GM19463 (cell line): ENCODE measurements around the gene SLC9A9.
"Not testable (repeated sequence)": the region's sequence is repeated elsewhere in the genome, so short reads cannot be mapped to it uniquely, and the experiment has no call there.

Experiments
- ATAC-seq: cut with Tn5 transposase; IDR thresholded peaks from one replicate; pipeline ENCODE4 v1.9.1; 2021; ENCODE audit warnings: mild to moderate bottlenecking, moderate library complexity; ENCODE audit not compliant: unreplicated experiment

SLC9A9 gene

DNA sequence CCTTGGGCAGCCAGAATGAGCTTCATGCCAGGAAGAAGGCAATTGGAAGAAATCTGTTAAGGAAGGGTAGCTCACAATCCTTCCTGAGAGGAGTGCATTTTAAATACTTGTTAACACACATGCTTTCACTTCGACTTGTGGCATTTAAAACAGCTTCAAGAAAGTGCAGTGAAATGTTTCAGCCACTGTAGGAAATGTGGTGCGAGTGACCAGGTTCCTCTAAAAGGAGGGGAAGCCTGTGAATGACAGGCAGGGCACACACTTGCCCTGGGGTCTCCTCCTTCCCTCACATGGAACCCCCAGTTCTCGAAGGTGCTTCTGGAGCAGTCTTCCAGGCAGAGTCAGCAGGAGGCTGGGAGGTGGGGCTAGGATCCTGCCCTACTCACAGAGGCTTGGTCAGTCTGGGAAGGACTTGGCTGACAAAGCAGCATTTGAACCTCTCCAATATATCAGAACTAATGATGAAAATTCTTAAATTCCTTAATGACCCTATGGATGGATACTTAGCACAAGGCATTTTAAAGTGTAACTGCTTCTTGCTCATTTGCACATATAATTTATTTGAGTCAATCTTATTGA is 370.1 kb downstream of the SLC9A9 start:
- no peak for ATAC-seq

DNA sequence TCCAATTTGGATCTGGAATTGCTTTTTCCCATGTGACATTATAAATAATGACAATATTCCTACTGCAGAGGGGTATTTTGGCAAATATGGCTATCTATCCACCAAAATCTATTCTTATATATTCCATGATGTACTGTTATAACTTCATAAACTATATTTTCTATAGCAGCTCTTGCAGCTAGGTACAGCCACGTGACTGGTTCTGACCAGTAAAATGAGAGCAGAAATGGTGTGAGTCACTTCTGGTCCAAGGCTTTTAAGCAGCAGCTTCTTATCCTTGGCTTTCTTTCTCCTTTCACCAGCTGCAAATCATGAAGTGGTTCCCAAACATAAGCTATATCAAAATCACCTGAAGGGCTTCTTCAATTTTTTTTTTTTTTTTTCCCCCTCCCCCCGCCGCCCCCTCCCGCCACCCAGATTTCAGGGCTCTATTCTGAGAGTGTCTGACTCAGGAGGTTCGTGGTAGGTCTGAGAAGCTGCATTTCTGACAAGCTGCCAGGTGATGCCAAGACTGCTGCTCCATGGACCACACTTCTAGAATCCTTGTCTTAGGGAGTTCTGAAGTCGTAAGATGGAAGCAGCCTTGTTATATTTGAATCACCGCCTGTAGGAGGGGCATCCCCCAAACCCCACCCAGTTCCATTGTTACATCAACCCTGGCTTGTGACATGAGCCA is 371.2 kb downstream of the SLC9A9 start:
- ATAC-seq = no peak

DNA sequence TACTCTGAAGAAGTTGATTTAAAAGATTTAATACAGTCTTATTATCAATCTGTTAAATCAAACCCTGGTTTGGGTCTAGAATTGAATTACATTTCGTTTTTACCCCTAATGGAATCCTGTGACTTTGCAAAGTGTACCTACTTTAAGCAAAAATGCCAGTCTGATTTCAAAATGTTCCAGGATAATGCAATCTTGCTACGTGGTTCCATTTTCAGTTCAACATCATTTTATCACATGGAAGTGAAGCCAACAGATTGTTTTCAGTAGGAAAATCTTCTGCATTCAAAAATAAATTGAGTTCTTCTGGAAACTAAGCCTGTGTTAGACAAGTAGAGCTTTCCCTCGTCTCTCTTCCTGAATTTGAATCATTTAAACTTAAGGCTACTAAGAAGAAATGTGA is 372.3 kb downstream of the SLC9A9 start:
- no peak for ATAC-seq

DNA sequence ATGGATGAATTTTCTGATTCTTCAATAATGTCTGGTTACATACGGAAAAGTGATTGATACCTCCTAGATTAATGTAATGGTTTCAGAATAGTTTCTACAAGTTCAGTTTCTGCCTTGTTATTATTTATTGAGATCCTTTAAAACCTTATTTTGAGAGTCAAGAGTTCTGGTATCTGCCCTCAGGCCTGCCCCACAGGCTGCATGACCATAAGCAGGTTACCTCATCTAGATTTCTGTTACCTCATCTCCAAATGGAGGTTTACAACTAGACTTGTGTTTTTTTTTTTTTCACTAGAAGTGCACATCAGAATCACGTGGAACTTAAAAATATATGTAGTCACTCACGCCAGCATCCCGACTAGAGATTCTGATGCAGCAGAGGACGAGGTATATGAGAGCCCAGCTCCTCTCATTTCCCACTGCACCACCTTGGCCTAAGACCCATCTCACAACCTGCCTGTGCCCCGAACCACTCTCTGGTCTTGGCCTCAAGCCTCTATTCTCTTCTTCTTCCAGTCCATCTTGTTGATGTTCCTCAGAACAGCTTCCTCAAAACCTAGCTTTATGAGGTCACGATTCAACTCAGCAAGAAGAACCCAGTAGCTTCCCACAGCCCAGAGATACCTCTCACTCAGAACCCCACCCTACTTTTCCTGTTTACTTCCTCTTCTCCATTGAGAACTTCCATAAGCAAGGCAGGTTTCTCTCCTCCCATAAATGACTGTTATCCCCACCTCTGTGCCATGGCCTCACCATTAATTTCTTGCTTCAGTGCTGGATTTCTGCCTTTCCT is 375.3 kb downstream of the SLC9A9 start:
- ATAC-seq = no peak

DNA sequence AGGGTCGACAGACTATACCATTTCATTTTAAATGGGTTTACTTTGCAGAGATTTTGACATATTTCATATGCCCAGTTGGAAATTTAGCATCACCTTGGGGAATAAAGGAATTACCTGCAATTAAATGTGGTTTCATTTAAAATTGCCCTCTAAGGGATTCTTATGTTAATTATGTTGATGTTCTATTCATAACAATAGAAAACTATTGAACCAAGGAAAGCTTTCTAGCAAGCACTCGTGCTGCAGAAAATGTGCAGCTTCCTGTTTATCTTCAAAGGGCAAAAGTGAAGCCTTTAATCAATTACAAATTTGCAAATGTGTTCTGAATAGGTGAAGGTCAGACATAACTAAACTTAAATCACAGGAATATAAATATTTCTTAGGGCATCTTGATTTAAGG is 376.6 kb downstream of the SLC9A9 start:
- ATAC-seq = no peak

DNA sequence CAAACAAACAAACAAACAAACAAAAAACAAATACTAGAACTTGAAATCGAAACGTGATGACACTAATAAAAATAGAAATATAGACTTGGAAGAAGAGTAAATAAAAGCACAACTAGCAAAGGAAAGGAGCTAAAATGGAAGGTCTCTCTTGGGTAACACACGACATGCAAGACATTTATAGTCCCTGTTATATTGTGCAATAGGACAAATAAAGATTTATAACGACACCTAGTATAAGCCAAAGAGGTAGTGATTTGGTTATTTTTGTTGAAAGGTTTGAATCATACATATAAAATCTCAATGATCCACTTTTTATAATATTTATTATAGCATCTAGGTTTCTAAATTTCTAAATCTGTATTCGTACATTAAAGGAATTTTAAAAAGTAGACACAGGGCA is 379.1 kb downstream of the SLC9A9 start:
- ATAC-seq = no peak

DNA sequence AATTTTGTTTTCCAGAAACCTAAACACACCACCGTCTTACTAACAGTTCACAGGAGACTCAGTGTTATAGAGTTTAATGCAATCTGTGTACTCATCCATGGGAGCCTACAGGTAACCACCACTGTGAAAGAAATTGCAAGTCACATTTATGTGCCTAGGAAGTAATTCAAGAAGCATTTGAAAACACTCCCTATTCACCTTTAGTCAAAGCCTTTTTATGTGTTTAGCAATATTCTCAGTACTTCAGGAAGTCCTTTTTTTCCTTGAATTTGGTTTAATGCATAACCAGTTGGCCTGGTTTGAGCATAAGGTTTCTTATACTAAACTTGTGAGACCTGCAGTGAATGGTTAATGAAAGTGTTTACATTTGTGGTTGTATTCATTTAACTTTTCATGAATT is 382.6 kb downstream of the SLC9A9 start:
- ATAC-seq = no peak

DNA sequence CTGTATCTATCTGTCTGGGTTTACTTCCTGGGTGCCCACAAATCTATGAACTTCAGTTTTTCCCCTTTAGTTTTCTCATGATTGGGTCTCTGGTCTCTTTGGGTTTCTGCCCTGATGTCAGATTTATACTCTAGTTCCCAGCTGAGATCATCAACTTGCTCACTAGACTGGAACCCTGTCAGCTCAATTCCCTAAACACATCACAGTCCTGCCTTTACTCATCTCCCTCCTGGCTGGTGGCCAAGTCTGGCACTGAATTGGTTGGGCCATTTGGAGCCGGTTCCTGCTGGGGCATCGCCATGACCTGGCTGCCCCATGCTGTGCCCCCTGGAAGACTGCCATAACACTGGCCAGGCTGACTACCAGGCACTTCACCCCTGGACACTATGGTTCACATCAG is 383.4 kb downstream of the SLC9A9 start:
- ATAC-seq = peak; percentile 68

DNA sequence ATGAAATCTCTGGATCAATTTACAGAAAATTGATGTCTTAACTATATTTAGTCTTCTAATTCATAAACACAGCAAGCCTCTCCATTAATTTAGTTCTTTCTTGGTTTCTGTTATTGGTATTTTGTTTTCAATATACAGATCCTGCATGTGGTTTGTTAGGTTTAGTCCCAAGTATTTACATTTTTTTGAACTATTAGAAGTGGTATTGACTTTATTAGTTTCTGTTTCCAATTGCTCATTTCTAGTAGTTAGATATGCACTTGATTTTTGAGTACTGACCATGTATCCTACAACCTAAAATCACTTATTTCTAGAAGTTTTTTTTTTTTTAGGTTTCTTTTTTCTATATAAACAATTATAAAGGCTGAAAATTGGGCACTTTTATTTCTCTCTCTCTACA is 392.8 kb downstream of the SLC9A9 start:
- ATAC-seq = no peak

DNA sequence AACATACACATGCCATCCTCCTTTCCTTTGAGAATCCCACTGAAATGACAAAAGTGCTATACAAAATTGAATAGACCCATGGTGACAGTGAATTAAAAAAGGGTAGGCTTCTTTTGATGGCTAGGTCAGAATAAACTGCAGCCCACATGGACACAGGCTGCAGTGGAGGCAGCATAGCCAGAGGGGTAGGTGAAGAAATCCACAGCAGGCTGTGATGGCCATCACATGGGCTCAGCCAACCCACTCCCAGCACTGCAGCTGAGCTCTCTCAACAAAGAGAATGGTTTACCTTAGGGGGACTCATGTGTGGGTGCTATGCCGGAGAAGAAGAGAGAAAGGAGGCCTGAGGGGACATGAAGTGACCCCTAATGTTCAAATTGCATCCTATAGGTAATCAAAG is 397.6 kb downstream of the SLC9A9 start:
- ATAC-seq = no peak

DNA sequence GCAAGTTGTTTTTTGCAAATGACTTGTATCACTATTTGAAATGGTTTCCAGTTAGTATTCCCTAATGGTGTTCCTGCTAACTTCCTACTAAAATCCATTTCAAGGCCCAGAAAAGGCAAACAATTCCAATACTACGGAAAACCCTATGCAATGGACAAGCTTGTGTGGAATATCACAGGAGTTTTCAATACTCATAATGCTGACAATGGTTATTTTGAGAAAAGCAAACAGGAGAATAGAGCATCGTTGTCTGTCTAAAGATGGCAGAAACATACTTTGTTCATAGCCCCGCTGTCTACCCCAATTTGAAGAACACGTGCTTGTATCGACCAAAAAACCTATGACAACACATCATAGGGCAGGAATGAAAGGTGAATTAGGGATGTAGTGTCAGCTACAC is 400.8 kb downstream of the SLC9A9 start:
- no peak for ATAC-seq

DNA sequence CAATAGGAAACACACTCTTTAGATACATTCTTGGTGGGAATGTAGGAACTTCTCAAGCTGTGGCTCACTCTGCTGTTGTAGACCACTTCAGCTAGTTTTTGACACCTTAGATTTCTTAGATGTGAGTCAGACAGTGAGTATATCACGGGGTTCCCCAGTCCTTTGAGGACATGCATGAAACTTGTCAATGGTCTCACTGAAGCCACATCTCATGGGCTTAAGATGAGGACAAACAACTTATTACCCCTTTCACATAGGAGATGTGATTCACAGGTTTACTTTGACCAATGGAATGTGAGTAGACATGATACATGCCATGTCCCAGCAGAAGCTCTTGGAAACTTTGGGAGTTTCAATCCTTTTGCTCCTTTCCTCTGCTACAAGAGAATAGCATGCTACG is 403.1 kb downstream of the SLC9A9 start:
- peak; percentile 95 for ATAC-seq

DNA sequence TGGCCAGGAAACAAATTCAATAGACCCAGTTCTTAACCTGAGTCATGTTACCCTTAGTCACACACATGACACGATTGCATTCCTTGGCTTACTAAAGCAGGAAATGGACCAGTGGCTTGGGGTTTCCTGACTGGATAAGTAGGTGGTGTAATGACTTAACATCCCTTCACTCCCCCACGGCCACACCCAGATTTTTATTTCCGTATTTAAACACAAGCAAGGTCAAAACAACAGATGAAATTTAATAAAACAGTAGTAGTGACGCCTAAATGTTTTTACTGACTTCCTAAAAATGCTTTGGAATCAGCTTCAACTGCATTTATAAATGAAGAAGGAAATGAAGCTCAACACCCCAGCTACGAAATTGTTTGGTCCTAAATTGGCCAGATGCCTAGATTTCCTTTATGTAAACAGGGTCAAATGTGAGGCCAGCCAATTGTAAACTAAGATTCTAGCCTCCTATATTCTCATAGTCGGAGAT is 404.4 kb downstream of the SLC9A9 start:
- ATAC-seq = no peak

DNA sequence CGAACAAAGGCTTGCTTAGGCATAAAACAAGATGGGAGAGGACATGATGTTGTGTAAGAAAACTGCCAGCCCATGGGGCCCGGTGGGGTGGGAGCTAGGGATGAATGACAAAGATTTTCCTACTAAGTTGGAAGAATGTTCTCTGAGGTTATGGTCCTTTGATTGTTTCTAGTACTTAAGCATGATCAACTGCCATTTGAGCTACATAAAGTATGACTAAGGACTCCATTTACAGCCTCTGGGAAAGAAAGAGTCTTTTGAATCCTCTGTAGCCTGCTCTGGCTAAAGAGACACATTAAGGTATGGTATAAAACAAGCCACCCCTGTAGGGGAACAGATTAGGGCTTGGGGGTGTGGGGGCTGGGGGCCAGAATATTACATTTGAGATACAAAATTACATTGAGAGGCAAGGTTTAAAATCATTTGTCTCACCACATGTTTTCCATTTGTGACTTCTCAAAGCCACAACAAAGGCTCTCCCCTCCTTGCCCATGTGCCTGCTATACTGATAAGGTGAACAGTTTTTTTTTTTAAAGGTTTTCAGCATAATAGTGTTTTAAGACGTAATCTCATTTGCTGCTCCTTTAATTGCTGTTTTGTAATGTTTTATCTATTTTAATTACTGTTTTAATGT is 405.3 kb downstream of the SLC9A9 start:
- ATAC-seq = no peak

DNA sequence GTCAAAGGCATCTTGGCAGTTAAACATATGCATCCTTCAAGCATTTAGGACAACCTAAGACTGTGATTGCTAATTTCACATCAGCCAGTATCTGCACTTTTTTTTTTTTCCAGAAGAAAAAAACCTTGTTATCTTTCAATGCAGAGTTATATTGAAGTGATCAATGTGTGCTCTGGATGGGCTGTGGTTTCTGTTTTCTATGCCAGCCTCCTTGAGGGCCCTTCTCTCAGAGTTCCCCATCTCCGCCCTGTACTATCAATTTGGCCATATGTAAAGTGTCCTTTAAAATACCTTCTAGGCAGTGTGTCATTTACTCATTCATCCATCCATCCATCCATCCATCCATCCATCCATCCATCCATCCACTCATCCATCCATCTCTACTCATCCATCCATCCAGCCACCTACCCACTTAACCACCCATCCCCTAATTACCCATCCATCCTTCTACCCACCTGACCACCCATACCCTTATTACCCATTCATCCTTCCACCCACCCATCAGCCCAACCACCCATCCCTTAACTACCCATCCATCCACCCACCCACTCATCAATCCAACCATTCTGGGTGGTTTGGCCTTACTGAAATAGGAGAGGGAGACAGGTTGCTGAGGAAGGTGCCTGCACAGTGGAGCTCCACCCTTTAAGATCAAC is 406.6 kb downstream of the SLC9A9 start:
- ATAC-seq = no peak

DNA sequence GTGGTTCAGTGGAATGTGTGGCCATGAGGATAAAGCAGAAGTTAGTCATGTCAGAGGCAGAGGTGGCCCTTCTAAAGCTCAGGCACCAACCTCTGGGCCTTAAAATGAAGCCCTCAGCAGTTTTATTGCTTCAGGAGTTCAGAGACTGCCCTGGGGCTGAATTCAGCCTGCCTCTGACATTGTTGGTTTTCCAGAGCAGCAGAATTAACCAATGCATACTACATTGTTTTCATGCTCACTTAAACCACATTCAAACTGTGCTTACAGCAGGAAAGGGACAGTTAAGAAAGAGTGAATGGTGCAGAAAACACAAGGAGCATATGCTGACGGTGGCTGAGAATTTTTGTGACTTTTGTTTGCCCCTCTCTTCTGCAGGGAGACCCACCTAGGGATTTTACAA is 408.5 kb downstream of the SLC9A9 start:
- no peak for ATAC-seq

DNA sequence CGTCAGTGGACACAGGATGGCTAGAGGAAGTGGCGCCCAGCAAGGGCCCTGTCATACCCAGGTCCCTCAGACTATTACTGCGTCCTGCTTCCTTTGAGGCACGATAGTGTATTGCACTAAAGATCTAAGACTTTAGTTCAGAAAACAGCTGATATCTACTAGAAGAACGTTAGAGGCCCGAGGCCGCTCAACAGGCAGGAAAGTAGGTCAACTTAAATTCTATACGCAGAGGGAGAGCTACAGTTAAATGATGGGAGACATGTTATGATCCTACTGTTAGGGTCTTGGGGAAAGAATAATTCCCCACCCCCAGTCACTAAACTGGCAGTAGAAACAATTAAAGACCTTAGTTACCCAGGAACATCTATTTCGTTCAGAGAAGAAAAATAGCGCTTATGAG is 410.9 kb downstream of the SLC9A9 start:
- no peak for ATAC-seq

DNA sequence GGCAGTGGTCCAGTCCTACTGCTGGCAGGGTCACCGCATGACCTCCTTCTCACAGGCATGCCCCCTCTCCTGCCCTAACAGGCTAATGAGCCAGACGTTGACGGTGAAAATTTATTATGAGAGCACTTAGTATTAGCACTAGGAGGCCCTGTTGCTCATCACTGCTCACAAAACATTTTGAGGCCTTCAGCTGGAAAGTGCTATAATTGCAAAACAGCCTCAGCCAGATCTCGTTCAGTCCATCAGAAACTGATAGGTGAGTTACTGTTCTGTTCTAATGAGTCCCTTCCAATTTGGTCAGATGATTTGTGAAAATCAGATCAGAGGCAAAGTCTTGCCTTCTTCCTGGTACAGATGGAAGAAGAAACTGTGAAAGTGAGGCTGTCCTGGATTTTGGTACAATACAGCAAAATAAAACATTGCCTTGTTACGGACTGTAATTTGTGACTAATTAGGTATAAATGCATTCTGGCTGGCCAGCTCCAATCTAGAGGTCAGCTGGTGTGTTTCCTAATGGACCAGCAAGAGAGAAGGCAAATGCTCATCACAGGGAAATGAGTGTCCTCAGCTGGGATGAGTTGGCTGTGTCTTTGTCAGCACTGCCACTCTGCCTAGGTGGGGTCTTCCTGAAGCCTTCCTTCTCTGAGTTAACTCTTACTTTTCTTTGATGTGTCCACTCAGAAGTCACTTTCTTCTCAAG is 411.9 kb downstream of the SLC9A9 start:
- ATAC-seq = no peak

DNA sequence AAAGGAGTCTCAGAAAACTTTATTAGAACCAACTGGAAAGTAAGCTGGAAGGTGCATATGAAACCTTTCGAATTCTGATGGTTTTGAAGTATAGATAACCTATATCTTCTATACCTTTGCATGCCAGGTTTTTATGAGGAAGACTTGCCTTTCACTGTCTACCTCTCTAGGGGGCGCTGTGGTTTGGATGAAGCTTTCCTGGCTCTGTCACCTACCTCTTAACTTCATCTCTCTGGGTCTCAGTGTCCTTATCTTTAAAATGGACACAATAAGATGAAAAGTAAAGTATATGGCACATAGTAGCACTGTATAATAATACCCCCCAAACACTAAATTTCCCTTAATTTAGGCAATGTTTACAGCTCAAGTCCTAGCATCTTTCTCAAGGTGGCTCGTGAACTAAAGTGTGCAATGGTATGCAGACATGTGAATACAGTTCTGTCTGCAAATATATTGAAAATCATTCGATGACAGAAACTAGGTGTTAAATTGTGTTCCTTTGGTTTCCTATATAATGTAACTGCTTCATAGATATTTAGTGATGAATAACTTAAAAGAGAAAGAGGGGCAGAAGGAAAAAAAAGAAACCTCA is 414.4 kb downstream of the SLC9A9 start:
- ATAC-seq = no peak

DNA sequence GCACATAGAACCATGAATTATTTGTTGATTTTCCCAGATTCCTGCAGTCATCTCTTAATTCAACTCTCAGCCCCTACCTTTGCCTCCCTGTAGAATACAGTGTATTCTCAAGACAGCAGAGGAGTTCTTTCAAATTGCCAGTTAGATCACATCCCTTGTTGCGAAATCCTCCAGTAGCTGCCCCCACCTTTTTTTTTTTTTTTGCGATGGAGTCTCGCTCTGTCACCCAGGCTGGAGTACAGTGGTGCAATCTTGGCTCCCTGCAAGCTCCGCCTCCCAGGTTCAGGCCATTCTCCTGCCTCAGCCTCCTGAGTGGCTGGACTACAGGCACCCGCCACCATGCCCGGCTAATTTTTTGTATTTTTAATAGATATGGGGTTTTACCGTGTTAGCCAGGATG is 417.0 kb downstream of the SLC9A9 start:
- ATAC-seq = not testable (repeated sequence)
